NCI-H82 treated with DMSO at 0.1 percent for 48 hours (cell line): Measurements from ENCODE around the gene LRAT.

Experiments used
- DNase-seq: peaks from one replicate; lab custom pipeline; 2025; ENCODE audit not compliant: unreplicated experiment; lab: John Stamatoyannopoulos, UW

The LRAT gene

GRCh38 chr4:154760895-154761294 is 17.1 kb downstream of the LRAT start:
- DNase-seq, result no peak

DNA sequence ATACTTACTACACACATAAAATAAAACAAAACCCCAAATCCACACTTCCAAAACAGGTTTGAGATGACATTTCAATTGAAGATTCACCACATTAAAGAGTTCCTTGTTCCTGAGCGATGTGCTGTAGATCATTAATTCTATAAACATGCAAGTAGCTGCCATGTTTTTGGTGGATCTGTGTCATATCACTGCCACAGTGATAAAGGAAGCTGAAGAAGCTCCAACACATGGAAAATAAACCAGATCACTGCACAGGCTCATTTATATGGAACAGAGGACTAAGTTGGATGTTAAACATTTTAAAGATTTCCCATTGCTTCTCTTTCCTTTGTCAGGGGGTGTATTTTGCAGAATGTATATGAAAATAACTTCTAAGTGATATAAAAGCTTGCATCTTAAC is 34.5 kb downstream of the LRAT start:
- DNase-seq, result no peak

- no peak for DNase-seq
Observed at GRCh38 chr4:154779362-154779947, 35.7 kb downstream of the LRAT start.

- DNase-seq, result no peak
Observed at GRCh38 chr4:154781126-154781982, 37.6 kb downstream of the LRAT start, which contains the start of gene RBM46. Gene RBM46, plus strand, starts transcription at chr4:154781272. Its CDS starts 15,481 bp downstream, at chr4:154796753.

DNA sequence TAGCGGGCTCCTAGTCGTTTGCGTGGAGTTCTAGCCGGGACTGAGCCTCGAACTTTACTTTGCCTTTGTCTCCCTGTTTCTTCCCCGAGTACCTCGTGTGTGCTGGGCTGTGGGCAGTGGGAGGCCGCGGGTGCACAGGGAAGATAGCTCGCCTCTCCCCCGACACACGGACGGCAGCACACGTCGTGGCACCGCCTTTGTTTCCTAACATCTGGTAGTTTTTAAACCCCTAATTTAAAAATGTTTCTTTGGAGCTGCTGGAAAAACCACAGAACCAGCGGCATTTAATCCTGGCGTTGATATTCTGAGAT is 38.1 kb downstream of the LRAT start:
- DNase-seq, result no peak
